ENCODE measurements around the gene EPN1. TPM values are rescaled to one million over a fixed set of nuclear protein-coding genes. Genes with fewer than 3 reads are reported as not detected.
"Not testable (repeated sequence)": the region's sequence is repeated elsewhere in the genome, so short reads cannot be mapped to it uniquely, and the experiment has no call there.

EPN1 gene
- polyA plus RNA-seq, 4 donors: 149 to 193 (median 168) TPM

GRCh38 chr19:55717879-55718711 lies 43.1 kb downstream of the EPN1 start:
- not testable (repeated sequence) for H3K4me3 ChIP-seq (ENCODE audit: low read depth in 1 of 3, low read length in 3 of 3); FAIRE-seq; H3K36me3 ChIP-seq (ENCODE audit: control insufficient read depth in 3 of 3, insufficient read depth in 2 of 3, low read depth in 1 of 3, low read length in 3 of 3); H3K27ac ChIP-seq (ENCODE audit: low read depth in 1 of 3, low read length in 2 of 3); H3K9me3 ChIP-seq (ENCODE audit: control insufficient read depth in 2 of 2, insufficient read depth in 1 of 2, low read depth in 1 of 2, low read length in 1 of 2); DNase-seq; H3K27me3 ChIP-seq (ENCODE audit: control insufficient read depth in 3 of 3, insufficient read depth in 3 of 3, low read length in 3 of 3); H3K4me1 ChIP-seq (ENCODE audit: control insufficient read depth in 3 of 3, insufficient read depth in 2 of 3, low read depth in 1 of 3, low read length in 2 of 3)
- WGBS, 3 donors: 36 to 55% (median 48%) methylated on average over 13 of the region's 13 CpGs

DNA sequence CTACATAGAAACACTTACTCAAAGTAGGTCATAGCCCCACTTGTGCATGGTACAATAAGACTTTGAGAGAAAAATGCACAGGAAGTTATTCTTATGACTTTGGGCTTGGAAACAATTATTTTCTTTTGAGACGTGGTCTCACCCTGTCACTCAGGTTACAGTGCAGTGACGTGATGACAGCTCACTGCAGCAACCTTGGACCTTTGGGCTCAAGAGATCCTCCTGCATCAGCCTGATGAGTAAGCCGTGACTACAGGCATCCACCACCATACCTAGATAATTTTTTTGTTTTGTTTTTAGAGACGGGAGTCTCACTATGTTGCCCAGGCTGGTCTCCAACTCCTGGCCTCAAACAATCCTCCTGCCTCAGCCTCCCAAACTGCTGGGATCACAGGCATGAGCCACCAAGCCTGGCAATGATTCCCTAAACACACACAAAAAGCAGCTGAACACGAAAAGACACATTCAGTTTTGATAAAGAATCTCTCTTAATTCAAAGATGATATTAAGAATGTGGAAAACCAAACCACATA lies 45.3 kb downstream of the EPN1 start:
- WGBS, 3 donors: 43 to 65% (median 44%) methylated on average over 5 of the region's 5 CpGs
- Histone ChIP-seq H3K27me3 (ENCODE audit: control insufficient read depth in 3 of 3, insufficient read depth in 3 of 3, low read length in 3 of 3) (peaks cover 0 to 3% (median 0%) of the 10 kb centered on the region in 3 donors), H3K4me3 (ENCODE audit: low read depth in 1 of 3, low read length in 3 of 3) (no peak overlapping the region), H3K9me3 (ENCODE audit: control insufficient read depth in 2 of 2, insufficient read depth in 1 of 2, low read depth in 1 of 2, low read length in 1 of 2) (peaks cover 0 to 8% of the 10 kb centered on the region in 2 donors), H3K36me3 (ENCODE audit: control insufficient read depth in 3 of 3, insufficient read depth in 2 of 3, low read depth in 1 of 3, low read length in 3 of 3) (no peaks in the 10 kb centered on the region), H3K4me1 (ENCODE audit: control insufficient read depth in 3 of 3, insufficient read depth in 2 of 3, low read depth in 1 of 3, low read length in 2 of 3) (no peaks in the 10 kb centered on the region), H3K27ac (ENCODE audit: low read depth in 1 of 3, low read length in 2 of 3) (no peak overlapping the region)
- FAIRE-seq: no peak
- no peak for DNase-seq

DNA sequence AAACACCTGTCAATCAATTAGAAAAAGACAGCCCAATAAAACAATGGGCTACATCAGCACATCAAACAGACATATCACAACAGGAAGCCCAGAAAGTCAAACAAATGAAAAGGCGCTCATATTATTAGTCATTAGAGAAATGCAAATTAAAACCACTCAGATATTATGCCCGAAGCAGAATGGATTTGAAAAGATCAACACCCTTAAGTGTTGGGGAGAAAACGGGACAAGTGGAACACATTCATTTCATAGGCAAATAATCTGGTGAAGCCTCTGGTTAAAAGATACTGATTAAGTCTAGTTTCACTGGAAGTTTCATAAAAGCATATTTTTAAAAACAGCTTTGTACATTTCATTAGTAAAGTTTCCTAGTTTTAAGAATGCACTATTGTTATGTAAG lies 45.8 kb downstream of the EPN1 start:
- no peaks in the 10 kb centered on the region for H3K36me3 ChIP-seq (ENCODE audit: control insufficient read depth in 3 of 3, insufficient read depth in 2 of 3, low read depth in 1 of 3, low read length in 3 of 3)
- H3K9me3 ChIP-seq (ENCODE audit: control insufficient read depth in 2 of 2, insufficient read depth in 1 of 2, low read depth in 1 of 2, low read length in 1 of 2): peaks cover 0 to 8% of the 10 kb centered on the region in 2 donors
- no peaks in the 10 kb centered on the region for H3K4me1 ChIP-seq (ENCODE audit: control insufficient read depth in 3 of 3, insufficient read depth in 2 of 3, low read depth in 1 of 3, low read length in 2 of 3)
- DNase-seq (no peak), FAIRE-seq (no peak)
- H3K27me3 ChIP-seq (ENCODE audit: control insufficient read depth in 3 of 3, insufficient read depth in 3 of 3, low read length in 3 of 3): peaks cover 0 to 3% (median 0%) of the 10 kb centered on the region in 3 donors
- 78 to 88% (median 82%) methylated on average over 3 of the region's 3 CpGs for WGBS, 3 donors
- H3K27ac ChIP-seq (ENCODE audit: low read depth in 1 of 3, low read length in 2 of 3): no peak overlapping the region
- H3K4me3 ChIP-seq (ENCODE audit: low read depth in 1 of 3, low read length in 3 of 3): no peak overlapping the region

- Histone ChIP-seq H3K4me3 (ENCODE audit: low read depth in 1 of 3, low read length in 3 of 3) (no peak overlapping the region), H3K27ac (ENCODE audit: low read depth in 1 of 3, low read length in 2 of 3) (no peak overlapping the region), H3K4me1 (ENCODE audit: control insufficient read depth in 3 of 3, insufficient read depth in 2 of 3, low read depth in 1 of 3, low read length in 2 of 3) (no peaks in the 10 kb centered on the region), H3K36me3 (ENCODE audit: control insufficient read depth in 3 of 3, insufficient read depth in 2 of 3, low read depth in 1 of 3, low read length in 3 of 3) (no peaks in the 10 kb centered on the region), H3K9me3 (ENCODE audit: control insufficient read depth in 2 of 2, insufficient read depth in 1 of 2, low read depth in 1 of 2, low read length in 1 of 2) (peaks cover 0 to 5% of the 10 kb centered on the region in 2 donors), H3K27me3 (ENCODE audit: control insufficient read depth in 3 of 3, insufficient read depth in 3 of 3, low read length in 3 of 3) (peaks cover 0 to 3% (median 0%) of the 10 kb centered on the region in 3 donors)
- FAIRE-seq: no peak
- 86 to 91% (median 89%) methylated on average over 8 of the region's 8 CpGs for WGBS, 3 donors
- DNase-seq: no peak
These were observed 48.5 kb downstream of the EPN1 start for GRCh38 chr19:55723491-55723890.

DNA sequence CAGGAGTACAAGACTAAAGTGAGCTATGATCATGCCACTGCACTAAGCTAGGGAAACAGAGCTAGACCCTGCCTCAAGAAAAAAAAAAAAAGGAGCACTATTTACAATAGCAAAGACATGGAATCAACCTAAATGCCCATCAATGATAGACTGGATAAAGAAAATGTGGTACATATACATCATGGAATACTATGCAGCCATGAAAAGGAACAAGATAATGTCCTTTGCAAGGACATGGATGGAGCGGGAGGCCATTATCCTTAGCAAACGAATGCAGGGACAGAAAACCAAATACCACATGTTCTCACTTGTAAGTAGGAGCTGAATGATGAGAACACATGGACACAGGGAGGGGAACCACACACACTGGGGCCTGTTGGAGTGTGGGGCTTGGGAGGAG lies 55.4 kb downstream of the EPN1 start:
- not testable (repeated sequence) for H3K4me3 ChIP-seq (ENCODE audit: low read depth in 1 of 3, low read length in 3 of 3); FAIRE-seq; H3K27ac ChIP-seq (ENCODE audit: low read depth in 1 of 3, low read length in 2 of 3); H3K4me1 ChIP-seq (ENCODE audit: control insufficient read depth in 3 of 3, insufficient read depth in 2 of 3, low read depth in 1 of 3, low read length in 2 of 3); H3K9me3 ChIP-seq (ENCODE audit: control insufficient read depth in 2 of 2, insufficient read depth in 1 of 2, low read depth in 1 of 2, low read length in 1 of 2); DNase-seq; H3K27me3 ChIP-seq (ENCODE audit: control insufficient read depth in 3 of 3, insufficient read depth in 3 of 3, low read length in 3 of 3); H3K36me3 ChIP-seq (ENCODE audit: control insufficient read depth in 3 of 3, insufficient read depth in 2 of 3, low read depth in 1 of 3, low read length in 3 of 3)
- 79 to 80% (median 80%) methylated on average over 2 of the region's 2 CpGs for WGBS, 3 donors

DNA sequence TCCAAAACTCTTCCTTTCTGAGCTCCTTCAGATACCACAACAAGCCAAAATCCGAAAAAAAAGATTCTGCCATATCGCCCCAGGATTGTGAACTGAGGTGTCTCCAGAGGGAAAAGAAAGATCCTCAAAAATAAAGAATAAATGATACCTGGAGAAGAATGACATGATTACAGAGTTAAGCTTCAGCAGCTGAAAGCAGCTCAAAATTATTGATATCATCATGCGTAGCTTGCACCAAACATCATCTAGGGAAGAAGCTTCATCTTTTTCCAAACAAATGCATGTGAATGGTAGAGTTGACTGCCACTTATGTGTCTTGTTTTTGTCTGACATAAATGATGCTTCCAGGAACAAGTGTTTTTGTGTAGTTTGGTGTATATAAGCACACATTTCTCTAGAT lies 63.3 kb downstream of the EPN1 start, which contains the start of gene NLRP9:
NLRP9 (minus strand) TSS at position 101 of the 400 bp plus-strand sequence; CDS start at position 73, 28 bp downstream.
- no peak for FAIRE-seq
- no peak within 1 kb of the TSS for H3K27ac ChIP-seq (ENCODE audit: low read depth in 1 of 3, low read length in 2 of 3)
- H3K9me3 ChIP-seq (ENCODE audit: control insufficient read depth in 2 of 2, insufficient read depth in 1 of 2, low read depth in 1 of 2, low read length in 1 of 2): no peaks in the 10 kb centered on the region
- no peaks in the 10 kb centered on the region for H3K36me3 ChIP-seq (ENCODE audit: control insufficient read depth in 3 of 3, insufficient read depth in 2 of 3, low read depth in 1 of 3, low read length in 3 of 3)
- H3K4me1 ChIP-seq (ENCODE audit: control insufficient read depth in 3 of 3, insufficient read depth in 2 of 3, low read depth in 1 of 3, low read length in 2 of 3): no peaks in the 10 kb centered on the region
- no peak within 1 kb of the TSS for H3K4me3 ChIP-seq (ENCODE audit: low read depth in 1 of 3, low read length in 3 of 3)
- no peaks in the 10 kb centered on the region for H3K27me3 ChIP-seq (ENCODE audit: control insufficient read depth in 3 of 3, insufficient read depth in 3 of 3, low read length in 3 of 3)
- WGBS, 3 donors: 90 to 93% (median 92%) methylated on average over 3 of the region's 3 CpGs
- no peak for DNase-seq

DNA sequence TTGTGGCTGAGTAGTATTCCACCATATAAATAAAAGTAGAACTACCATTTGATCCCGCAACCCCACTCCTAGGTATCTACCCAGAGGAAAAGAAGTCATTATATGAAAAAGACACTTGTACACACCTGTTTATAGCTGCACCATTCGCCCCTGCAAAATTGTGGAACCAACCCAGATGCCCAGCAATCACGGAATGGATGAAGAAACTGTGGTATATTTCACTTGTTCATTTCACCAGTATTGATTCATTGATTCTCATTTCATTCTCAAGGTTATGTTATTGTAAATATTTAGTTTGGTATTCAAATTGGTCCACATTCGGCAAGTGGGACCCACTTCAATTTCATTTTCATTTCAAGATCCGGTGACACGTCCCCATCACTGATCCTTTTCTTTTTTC lies 75.7 kb downstream of the EPN1 start:
- no peaks in the 10 kb centered on the region for H3K27me3 ChIP-seq (ENCODE audit: control insufficient read depth in 3 of 3, insufficient read depth in 3 of 3, low read length in 3 of 3)
- FAIRE-seq: no peak
- DNase-seq: no peak
- WGBS, 3 donors: 90 to 92% (median 92%) methylated on average over 6 of the region's 6 CpGs
- no peak overlapping the region for H3K27ac ChIP-seq (ENCODE audit: low read depth in 1 of 3, low read length in 2 of 3)
- no peak overlapping the region for H3K4me3 ChIP-seq (ENCODE audit: low read depth in 1 of 3, low read length in 3 of 3)
- H3K36me3 ChIP-seq (ENCODE audit: control insufficient read depth in 3 of 3, insufficient read depth in 2 of 3, low read depth in 1 of 3, low read length in 3 of 3): no peaks in the 10 kb centered on the region
- no peaks in the 10 kb centered on the region for H3K4me1 ChIP-seq (ENCODE audit: control insufficient read depth in 3 of 3, insufficient read depth in 2 of 3, low read depth in 1 of 3, low read length in 2 of 3)
- H3K9me3 ChIP-seq (ENCODE audit: control insufficient read depth in 2 of 2, insufficient read depth in 1 of 2, low read depth in 1 of 2, low read length in 1 of 2): no peaks in the 10 kb centered on the region

- WGBS, 3 donors: 6 to 44% (median 33%) methylated on average over 3 of the region's 3 CpGs
- Histone ChIP-seq H3K27me3 (ENCODE audit: control insufficient read depth in 3 of 3, insufficient read depth in 3 of 3, low read length in 3 of 3) (no peaks in the 10 kb centered on the region), H3K9me3 (ENCODE audit: control insufficient read depth in 2 of 2, insufficient read depth in 1 of 2, low read depth in 1 of 2, low read length in 1 of 2) (no peaks in the 10 kb centered on the region), H3K4me3 (ENCODE audit: low read depth in 1 of 3, low read length in 3 of 3) (no peak overlapping the region), H3K36me3 (ENCODE audit: control insufficient read depth in 3 of 3, insufficient read depth in 2 of 3, low read depth in 1 of 3, low read length in 3 of 3) (no peaks in the 10 kb centered on the region), H3K4me1 (ENCODE audit: control insufficient read depth in 3 of 3, insufficient read depth in 2 of 3, low read depth in 1 of 3, low read length in 2 of 3) (no peaks in the 10 kb centered on the region), H3K27ac (ENCODE audit: low read depth in 1 of 3, low read length in 2 of 3) (no peak overlapping the region)
- FAIRE-seq (no peak), DNase-seq (peak; percentile 7 to 81)
These were observed 78.4 kb downstream of the EPN1 start for GRCh38 chr19:55753401-55753800.
